ES-I3 (cell line): ENCODE results near the gene PDIK1L.
A peak's percentile ranks its signal among the peaks of the same experiment; 100 is the strongest.

Experiments used
- H3K36me3 ChIP-seq: 2 replicates; pipeline ENCODE4 v1.6.1; 2013; ENCODE audit warnings: mild to moderate bottlenecking, low read length, control low read depth, moderate library complexity; ENCODE audit not compliant: insufficient read depth
- H3K4me1 ChIP-seq: 2 replicates; pipeline ENCODE4 v1.6.1; 2013; ENCODE audit warnings: mild to moderate bottlenecking, control low read depth, low read length; ENCODE audit not compliant: insufficient read depth
- H3K9ac ChIP-seq: 2 replicates; pipeline ENCODE4 v1.6.1; 2013; ENCODE audit warnings: low read depth, mild to moderate bottlenecking, low read length, moderate library complexity
- H3K9me3 ChIP-seq: 2 replicates; pipeline ENCODE4 v1.6.1; 2013; ENCODE audit warnings: mild to moderate bottlenecking, low read length, moderate library complexity; ENCODE audit not compliant: control insufficient read depth, insufficient read depth

PDIK1L gene

DNA sequence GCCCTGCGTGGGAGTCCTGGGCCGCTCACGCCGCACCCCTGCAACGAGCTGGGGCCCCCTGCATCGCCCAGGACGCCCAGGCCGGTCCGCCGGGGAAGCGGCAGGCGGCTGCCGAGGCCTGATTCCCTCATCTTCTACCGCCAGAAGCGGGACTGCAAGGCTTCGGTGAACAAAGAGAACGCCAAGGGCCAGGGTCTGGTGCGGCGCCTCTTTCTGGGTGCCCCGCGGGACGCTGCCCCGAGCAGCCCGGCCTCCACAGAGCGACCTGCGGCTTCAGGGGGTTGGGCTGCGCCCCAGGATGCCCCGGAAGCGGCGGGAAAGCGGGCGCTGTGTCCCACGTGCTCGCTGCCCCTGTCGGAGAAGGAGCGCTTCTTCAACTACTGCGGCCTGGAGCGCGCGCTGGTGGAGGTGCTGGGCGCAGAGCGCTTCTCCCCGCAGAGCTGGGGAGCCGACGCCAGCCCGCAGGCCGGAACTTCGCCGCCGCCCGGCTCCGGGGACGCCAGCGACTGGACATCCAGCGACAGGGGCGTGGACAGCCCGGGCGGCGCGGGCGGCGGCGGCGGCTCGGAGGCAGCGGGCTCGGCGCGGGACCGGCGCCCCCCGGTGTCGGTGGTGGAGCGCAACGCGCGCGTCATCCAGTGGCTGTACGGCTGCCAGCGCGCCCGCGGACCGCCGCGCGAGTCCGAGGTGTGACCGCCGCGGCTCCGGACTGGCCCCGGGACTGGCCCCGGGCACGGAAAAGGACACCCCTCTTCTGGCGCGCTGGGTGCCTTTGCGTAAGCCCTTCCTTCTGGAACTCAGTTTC lies 50.0 kb downstream of the PDIK1L start:
- H3K9ac ChIP-seq, result peak overlapping the region; percentile 49
- no peaks in the 10 kb centered on the region for H3K9me3 ChIP-seq
- no peaks in the 10 kb centered on the region for H3K36me3 ChIP-seq
- peaks cover 31% of the 10 kb centered on the region for H3K4me1 ChIP-seq

DNA sequence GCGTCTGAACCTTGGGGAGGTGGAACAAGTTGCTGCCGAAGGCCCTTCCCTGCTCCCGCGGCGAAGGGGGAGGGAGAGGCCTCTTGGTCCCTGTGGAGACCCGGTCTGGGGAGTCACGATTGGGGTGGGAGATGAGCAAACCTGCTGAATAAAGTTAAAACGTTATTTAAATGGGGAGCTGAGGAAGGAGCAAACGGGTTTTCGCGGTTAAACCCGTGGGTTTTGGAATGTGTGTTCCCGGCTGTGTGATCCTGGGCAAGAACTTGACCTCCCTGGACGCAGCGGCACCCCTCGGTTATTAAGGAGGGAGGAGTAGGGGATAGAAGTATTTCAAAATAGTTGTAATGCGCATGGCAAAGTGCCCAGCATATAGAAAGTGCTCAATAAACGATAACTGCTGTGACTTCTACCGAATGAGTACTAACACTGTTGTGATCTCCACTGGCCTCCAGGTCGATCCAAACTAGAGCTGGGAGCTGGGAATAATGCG lies 50.6 kb downstream of the PDIK1L start:
- H3K36me3 ChIP-seq, result no peaks in the 10 kb centered on the region
- peak overlapping the region; percentile 49 for H3K9ac ChIP-seq
- peaks cover 31% of the 10 kb centered on the region for H3K4me1 ChIP-seq
- H3K9me3 ChIP-seq, result no peaks in the 10 kb centered on the region

DNA sequence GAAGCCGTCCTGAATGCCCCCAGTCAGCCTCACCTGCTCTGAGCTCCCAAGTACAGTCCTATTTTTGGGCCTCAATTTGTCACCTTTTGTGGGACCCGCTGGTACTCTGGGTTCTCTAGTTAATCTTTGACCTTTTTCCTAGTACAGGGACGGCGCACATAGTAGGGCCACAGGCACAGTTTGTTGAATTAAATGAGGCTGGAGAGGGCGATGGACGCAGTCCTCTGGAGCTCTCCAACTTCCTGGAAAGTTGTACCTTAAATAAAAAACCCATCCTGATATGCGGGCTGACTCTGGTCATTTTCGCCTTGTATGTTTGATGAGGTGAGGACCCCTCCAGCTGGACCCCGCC lies 52.0 kb downstream of the PDIK1L start:
- Histone ChIP-seq H3K36me3 (no peaks in the 10 kb centered on the region), H3K9me3 (no peaks in the 10 kb centered on the region), H3K4me1 (peaks cover 27% of the 10 kb centered on the region), H3K9ac (peak overlapping the region; percentile 46; the same call in 1 of the 2 replicates)

DNA sequence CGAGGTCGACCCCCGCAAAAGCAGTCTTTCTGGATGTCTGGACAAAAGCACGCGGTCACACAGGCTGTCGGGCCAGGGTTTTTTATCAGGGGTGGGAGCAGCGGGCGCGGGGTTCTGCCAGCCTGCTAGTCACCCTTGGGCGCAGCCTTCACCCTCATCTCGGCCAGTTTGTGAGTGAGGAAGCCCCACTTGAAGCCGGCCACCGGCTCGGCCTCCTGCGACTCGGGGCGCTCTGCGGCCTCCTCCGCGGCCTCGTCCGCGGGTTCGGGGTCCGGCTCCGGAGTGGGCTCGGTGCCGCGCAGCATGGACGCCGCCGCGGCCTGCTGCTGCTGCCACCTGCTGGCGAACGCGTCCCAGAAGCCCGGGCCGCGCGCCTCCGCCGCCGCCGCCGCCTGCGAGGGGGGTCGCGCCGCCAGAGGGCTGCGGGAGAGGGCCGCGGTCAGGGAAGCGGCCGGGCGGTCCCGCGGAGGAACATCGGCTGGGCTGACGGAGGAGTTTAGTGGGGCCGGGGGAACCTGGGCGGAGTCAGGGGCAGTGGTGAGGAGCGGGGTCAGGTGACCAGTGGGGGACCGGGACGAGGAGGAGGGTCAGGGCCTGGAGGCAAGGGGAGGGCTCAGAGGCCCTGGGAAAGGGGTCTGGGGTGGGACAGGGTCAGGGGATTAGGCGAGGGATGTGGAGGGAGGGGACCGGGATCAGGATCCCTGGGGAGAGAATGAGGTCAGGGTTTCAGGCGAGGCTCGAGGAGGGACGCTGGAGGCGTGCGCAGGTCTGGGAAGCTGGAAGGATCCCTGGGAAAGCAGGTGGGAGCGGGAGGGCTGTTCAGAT lies 52.6 kb downstream of the PDIK1L start:
- H3K4me1 ChIP-seq, result peaks cover 22% of the 10 kb centered on the region
- no peaks in the 10 kb centered on the region for H3K36me3 ChIP-seq
- peak overlapping the region; percentile 46 for H3K9ac ChIP-seq
- no peaks in the 10 kb centered on the region for H3K9me3 ChIP-seq

DNA sequence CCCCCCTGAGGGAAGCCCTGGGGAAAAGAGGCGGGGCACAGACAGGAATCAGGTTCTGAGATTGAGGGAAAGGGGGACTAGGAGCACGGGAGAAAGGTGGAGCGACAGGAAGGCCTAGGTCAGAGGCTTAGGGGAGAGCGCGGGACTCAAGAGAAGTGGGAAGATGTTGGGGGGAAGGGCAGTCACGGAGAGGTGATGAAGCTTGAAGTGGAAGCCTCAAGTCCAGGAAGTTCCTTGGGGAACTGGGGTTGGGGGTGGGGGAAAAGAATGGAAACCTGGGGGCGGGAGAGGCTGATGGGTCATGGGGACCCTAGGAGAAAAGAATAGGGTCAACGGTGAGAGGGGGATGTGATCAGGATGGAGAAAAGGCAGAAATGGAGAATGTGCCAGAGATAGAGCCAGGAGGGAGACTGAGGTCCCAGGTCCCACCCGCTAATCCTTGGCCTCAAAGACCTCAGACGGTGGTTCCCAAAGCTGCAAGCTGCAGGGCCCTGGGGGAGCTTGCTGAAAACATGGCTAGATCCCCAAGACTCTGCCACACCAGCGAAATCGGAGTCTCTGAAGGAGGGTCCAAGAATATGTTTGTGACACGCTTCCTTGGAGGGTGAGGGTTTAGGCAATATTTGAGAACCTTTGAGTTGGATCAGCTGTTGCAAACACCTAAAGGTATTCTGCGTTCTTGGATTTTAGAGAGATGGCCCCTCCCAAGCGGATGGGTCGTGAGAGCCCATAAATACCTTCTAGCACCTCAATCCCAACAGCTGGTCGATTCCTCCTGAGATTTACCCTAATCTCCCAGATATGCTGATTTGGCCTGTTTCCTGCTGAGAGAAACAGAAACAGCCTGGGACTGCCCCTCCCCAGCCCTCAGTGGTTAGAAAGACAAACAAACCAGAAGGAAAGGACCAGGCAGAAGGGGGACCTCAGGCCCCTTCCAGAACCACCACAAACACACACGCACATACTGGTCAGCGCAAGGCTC lies 53.5 kb downstream of the PDIK1L start:
- Histone ChIP-seq H3K9me3 (no peaks in the 10 kb centered on the region), H3K9ac (peak overlapping the region; percentile 46), H3K4me1 (peaks cover 19% of the 10 kb centered on the region), H3K36me3 (no peaks in the 10 kb centered on the region)

DNA sequence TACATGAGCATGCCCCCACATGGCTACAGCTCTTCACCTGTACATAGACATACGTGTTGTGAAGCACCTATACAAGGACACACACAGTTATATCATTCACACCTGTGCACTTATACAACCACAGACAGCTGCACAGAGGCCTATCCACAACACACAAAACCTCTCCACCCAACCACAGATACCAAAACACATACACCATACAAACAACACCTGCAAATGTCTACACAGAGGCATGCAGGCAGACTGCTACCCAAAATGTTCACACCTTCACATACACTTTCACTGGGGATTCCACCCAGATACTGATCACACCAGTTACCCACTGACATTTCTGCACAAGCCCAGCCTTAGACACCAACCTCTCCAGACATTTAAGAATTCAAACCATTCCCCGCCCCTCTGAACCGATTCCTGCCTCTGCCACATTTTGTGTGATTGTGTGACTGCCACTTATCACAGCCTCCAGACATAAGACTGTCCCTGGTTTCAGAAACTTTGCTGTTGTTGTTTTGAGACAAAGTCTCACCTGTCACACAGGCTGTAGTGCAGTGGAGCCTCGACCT lies 55.2 kb downstream of the PDIK1L start:
- no peaks in the 10 kb centered on the region for H3K36me3 ChIP-seq
- H3K9ac ChIP-seq, result no peak overlapping the region
- peaks cover 11% of the 10 kb centered on the region for H3K4me1 ChIP-seq
- H3K9me3 ChIP-seq, result no peaks in the 10 kb centered on the region

DNA sequence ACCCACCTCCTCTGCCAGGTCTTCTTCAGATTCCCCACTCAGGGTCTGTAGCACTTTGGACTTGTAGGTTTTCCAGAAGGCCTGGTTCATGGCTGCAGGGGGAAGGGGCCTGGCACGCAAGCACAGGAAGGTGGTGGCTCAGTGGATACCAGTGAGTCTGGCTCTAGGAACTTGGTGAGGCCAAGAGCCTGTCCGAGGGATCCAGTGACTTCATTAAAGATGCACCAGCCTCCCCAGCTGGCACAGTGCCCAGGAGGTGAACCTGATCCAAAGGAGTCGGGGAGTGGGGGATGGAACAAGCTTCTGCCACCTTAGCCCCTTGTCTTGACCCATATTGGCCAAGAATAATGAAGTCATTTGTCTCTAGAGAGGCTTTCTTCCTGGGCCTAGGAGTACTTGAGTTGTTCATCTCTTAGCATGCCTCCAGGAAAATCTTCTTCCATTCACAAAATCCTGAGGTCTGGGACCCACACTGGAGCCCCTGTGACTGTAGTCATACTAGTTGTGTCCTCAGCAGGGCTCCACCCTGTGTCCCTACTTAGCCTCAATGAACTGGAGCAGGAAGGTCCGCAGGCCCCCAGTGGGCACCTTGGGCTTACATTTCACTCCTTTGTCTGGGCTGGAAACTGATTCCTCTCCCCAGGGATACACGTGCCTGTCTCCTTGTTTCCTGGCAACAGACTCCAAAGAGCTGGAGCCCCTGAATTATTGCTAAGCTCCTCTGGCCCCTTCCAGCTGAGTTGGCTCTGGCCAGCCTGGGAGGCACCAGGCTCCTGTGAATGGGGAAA lies 57.0 kb downstream of the PDIK1L start, which contains the start of gene C1orf232:
Gene C1orf232 (minus strand): TSS at position 554 of the 788 bp plus-strand sequence. CDS start 464 bp downstream, at position 90.
- H3K4me1 ChIP-seq, result peaks cover 11% of the 10 kb centered on the region
- H3K9ac ChIP-seq, result peak within 1 kb of the TSS; percentile 98
- no peaks in the 10 kb centered on the region for H3K9me3 ChIP-seq
- H3K36me3 ChIP-seq, result no peaks in the 10 kb centered on the region

DNA sequence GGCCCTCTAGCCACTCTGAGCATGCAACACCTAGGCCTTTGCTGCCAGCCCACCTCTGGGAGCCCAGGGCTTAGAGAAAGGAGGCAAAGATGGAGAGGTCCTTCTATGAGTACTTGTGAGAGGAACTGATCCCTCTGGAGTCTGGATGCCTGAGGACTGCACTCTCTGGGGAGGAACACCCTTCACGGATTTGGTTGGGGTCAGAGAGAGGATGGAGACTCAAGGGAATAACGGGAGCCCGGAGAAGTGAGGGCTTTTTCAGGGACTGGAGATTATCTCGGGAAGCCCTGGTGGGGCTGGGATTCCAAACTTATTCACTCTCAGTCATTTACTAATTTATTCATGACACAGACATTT lies 57.6 kb downstream of the PDIK1L start:
- Histone ChIP-seq H3K9me3 (no peaks in the 10 kb centered on the region), H3K9ac (no peak overlapping the region; the same call in 1 of the 2 replicates), H3K4me1 (peaks cover 11% of the 10 kb centered on the region)

DNA sequence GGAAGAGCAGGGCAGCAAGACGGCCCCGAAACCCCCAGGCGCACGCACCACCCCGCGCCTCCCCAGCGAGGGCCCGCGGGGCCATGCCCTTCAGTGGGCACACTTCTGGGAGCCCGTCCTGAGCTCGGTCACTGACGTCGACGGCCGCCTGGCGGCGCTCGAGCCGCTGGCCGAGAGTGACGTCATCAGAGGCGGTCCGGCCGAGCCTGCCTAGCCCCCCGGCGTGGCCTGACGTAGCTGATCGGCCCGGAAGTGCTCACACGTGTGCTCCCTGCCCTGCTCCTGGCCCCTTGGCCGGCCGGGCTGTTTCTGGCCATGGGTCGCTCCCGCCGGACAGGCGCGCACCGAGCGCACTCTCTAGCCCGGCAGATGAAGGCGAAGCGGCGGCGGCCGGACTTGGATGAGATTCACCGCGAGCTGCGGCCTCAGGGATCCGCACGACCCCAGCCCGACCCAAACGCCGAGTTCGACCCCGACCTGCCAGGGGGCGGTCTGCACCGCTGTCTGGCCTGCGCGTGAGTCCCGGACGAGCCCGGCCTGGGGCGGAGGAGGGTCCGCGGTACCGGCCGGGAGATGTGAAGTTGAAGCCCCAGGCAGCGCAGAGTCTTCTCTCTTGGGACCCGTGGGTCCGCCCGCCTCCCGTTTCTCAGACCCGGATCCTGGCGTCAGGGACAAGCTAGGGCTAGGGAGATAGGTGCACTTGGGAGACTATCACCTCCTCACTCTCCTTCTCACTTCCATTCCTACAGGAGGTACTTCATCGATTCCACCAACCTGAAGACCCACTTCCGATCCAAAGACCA lies 58.2 kb downstream of the PDIK1L start, which contains the start of gene ZNF593:
Gene ZNF593 (plus strand): TSS at position 240 of the 803 bp plus-strand sequence. CDS start 76 bp downstream, at position 316.
- Histone ChIP-seq H3K4me1 (peaks cover 11% of the 10 kb centered on the region), H3K36me3 (no peaks in the 10 kb centered on the region), H3K9ac (peak within 1 kb of the TSS; percentile 98), H3K9me3 (no peaks in the 10 kb centered on the region)

More for the DNA sequence above, 57.6 kb downstream of the PDIK1L start:
- H3K36me3 ChIP-seq, result no peaks in the 10 kb centered on the region

DNA sequence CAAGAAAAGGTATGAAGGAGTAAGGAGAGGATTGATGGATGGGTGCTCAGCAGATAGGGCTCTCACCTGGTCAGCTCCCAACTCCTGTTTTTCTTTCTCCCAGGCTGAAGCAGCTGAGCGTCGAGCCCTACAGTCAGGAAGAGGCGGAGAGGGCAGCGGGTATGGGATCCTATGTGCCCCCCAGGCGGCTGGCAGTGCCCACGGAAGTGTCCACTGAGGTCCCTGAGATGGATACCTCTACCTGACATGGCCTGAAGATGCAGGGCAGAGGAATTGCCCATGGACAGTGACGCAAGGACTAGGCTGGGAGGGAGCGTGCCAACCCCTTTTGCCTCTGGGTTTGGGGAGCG lies 58.8 kb downstream of the PDIK1L start:
- H3K36me3 ChIP-seq, result no peaks in the 10 kb centered on the region
- peak overlapping the region; percentile 98 for H3K9ac ChIP-seq
- H3K9me3 ChIP-seq, result no peaks in the 10 kb centered on the region
- H3K4me1 ChIP-seq, result peaks cover 7% of the 10 kb centered on the region

DNA sequence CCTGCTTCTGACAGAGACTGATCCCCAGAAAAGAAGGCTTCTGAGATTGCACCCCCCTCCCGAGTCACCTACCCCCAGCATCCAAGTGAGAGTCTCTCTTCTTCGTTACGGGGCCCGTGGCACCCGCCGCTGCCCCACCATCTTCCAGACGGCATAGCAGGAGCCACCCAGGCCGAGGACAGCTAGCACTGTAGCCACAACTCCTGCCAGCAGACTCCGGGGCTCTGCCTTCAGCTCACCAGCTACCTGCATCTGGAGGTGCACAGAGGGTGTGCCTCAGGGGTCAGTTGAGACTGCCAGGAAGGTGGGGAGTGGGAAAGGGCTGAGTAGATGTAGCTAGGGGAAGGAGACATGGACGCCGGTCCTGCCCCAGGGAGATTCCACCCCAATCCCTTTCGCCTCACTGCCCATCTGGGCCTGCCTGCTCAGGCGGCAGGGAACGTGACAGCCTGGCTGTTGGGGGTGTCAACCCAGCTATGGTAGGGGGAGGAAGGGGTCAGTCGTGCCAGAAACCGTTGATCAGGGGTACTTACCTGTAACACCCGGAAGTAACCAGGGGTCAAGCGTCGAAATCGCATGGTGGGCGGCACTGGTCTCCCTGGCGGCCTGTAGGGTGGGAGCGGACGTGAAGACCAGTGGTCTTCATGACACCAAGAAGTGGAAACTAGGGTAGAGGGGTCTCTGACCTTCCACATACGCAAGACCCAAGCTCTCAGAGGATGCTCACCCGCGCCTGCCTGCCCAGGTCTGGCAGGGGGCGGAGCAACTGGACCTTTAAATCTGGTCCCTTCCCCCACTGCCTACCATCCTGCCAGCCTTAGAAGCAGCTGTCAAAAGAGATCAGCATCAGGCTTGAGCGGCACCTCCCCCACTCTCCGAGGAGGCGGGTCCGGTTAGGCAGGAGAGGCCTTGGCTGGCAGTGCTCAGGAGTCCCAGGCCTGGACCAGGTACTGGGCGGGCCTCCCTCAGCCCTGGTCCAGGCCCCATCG lies 59.8 kb downstream of the PDIK1L start, which contains the start of gene ZNF593OS:
Gene ZNF593OS (minus strand): TSS at position 749 of the 989 bp plus-strand sequence. CDS start 171 bp downstream, at position 578.
- Histone ChIP-seq H3K4me1 (peaks cover 2% of the 10 kb centered on the region; the same call in 1 of the 2 replicates), H3K36me3 (no peaks in the 10 kb centered on the region), H3K9ac (no peak within 1 kb of the TSS), H3K9me3 (no peaks in the 10 kb centered on the region)
